ENCODE data around the gene DRD4.
A peak's percentile ranks its signal among the peaks of the same experiment; 100 is the strongest.

Gene DRD4

GRCh38 chr11:636511-637332 is at the start of gene DRD4:
Gene DRD4, plus strand, starts transcription at chr11:637269. Its CDS starts 36 bp downstream, at chr11:637305.
- Histone ChIP-seq H3K4me3 (no peak within 1 kb of the TSS), H3K9ac (ENCODE audit: insufficient read length) (no peak within 1 kb of the TSS), H3K9me3 (ENCODE audit: low read depth, low read length) (no peaks in the 10 kb centered on the region), H3K36me3 (ENCODE audit: insufficient read depth, low read length) (no peaks in the 10 kb centered on the region; the same call in 1 of the 2 replicates), H3K27ac (peak within 1 kb of the TSS; percentile 93)
- no peak for DNase-seq (ENCODE audit: low read depth, low spot score)
- TF ChIP-seq FOXP2 (optimal IDR thresholded peaks at IDR 0.05; ENCODE audit: control extremely low read depth, extremely low read length, insufficient read depth): no peak
- TF ChIP-seq EZH2 (IDR thresholded peaks at IDR 0.05): no peak
- TF ChIP-seq POLR2AphosphoS5 (IDR thresholded peaks at IDR 0.05; ENCODE audit: borderline replicate concordance, low read depth, low read length): no peak

- Histone ChIP-seq H3K4me3 (no peak overlapping the region), H3K36me3 (ENCODE audit: insufficient read depth, low read length) (peaks cover 67% of the 10 kb centered on the region), H3K27ac (no peak overlapping the region), H3K9me3 (ENCODE audit: low read depth, low read length) (no peaks in the 10 kb centered on the region), H3K9ac (ENCODE audit: insufficient read length) (no peak overlapping the region)
- no peak for DNase-seq (ENCODE audit: low read depth, low spot score)
- TF ChIP-seq POLR2AphosphoS5 (IDR thresholded peaks at IDR 0.05; ENCODE audit: borderline replicate concordance, low read depth, low read length) (no peak), FOXP2 (optimal IDR thresholded peaks at IDR 0.05; ENCODE audit: control extremely low read depth, extremely low read length, insufficient read depth) (no peak), EZH2 (IDR thresholded peaks at IDR 0.05) (no peak)
Measured at GRCh38 chr11:587546-587945, 49.5 kb upstream of the DRD4 start.

GRCh38 chr11:587978-588380 is 49.1 kb upstream of the DRD4 start:
- no peaks in the 10 kb centered on the region for H3K9me3 ChIP-seq (ENCODE audit: low read depth, low read length)
- no peak overlapping the region for H3K9ac ChIP-seq (ENCODE audit: insufficient read length)
- no peak overlapping the region for H3K4me3 ChIP-seq
- TF ChIP-seq EZH2 (IDR thresholded peaks at IDR 0.05) (no peak), POLR2AphosphoS5 (IDR thresholded peaks at IDR 0.05; ENCODE audit: borderline replicate concordance, low read depth, low read length) (no peak), FOXP2 (optimal IDR thresholded peaks at IDR 0.05; ENCODE audit: control extremely low read depth, extremely low read length, insufficient read depth) (no peak)
- peaks cover 72% of the 10 kb centered on the region for H3K36me3 ChIP-seq (ENCODE audit: insufficient read depth, low read length)
- no peak for DNase-seq (ENCODE audit: low read depth, low spot score)
- no peak overlapping the region for H3K27ac ChIP-seq

- DNase-seq (ENCODE audit: low read depth, low spot score): no peak
- Histone ChIP-seq H3K9ac (ENCODE audit: insufficient read length) (no peak overlapping the region), H3K36me3 (ENCODE audit: insufficient read depth, low read length) (peaks cover 78% of the 10 kb centered on the region), H3K9me3 (ENCODE audit: low read depth, low read length) (no peaks in the 10 kb centered on the region), H3K4me3 (no peak overlapping the region), H3K27ac (no peak overlapping the region)
- TF ChIP-seq EZH2 (IDR thresholded peaks at IDR 0.05) (no peak), FOXP2 (optimal IDR thresholded peaks at IDR 0.05; ENCODE audit: control extremely low read depth, extremely low read length, insufficient read depth) (no peak), POLR2AphosphoS5 (IDR thresholded peaks at IDR 0.05; ENCODE audit: borderline replicate concordance, low read depth, low read length) (no peak)
Measured at GRCh38 chr11:589798-590197, 47.3 kb upstream of the DRD4 start.

- Histone ChIP-seq H3K4me3 (no peak overlapping the region), H3K9me3 (ENCODE audit: low read depth, low read length) (no peaks in the 10 kb centered on the region), H3K36me3 (ENCODE audit: insufficient read depth, low read length) (peaks cover 84% of the 10 kb centered on the region), H3K27ac (no peak overlapping the region), H3K9ac (ENCODE audit: insufficient read length) (no peak overlapping the region)
- DNase-seq (ENCODE audit: low read depth, low spot score): no peak
- TF ChIP-seq POLR2AphosphoS5 (IDR thresholded peaks at IDR 0.05; ENCODE audit: borderline replicate concordance, low read depth, low read length) (no peak), EZH2 (IDR thresholded peaks at IDR 0.05) (no peak), FOXP2 (optimal IDR thresholded peaks at IDR 0.05; ENCODE audit: control extremely low read depth, extremely low read length, insufficient read depth) (no peak)
Measured at GRCh38 chr11:590997-591396, 46.1 kb upstream of the DRD4 start.

GRCh38 chr11:592501-592900 is 44.6 kb upstream of the DRD4 start:
- peaks cover 84% of the 10 kb centered on the region for H3K36me3 ChIP-seq (ENCODE audit: insufficient read depth, low read length)

GRCh38 chr11:592918-593317 is 44.2 kb upstream of the DRD4 start:
- Histone ChIP-seq H3K36me3 (ENCODE audit: insufficient read depth, low read length) (peaks cover 81% of the 10 kb centered on the region), H3K9me3 (ENCODE audit: low read depth, low read length) (no peaks in the 10 kb centered on the region), H3K27ac (no peak overlapping the region), H3K4me3 (no peak overlapping the region), H3K9ac (ENCODE audit: insufficient read length) (no peak overlapping the region)
- TF ChIP-seq POLR2AphosphoS5 (IDR thresholded peaks at IDR 0.05; ENCODE audit: borderline replicate concordance, low read depth, low read length) (no peak), FOXP2 (optimal IDR thresholded peaks at IDR 0.05; ENCODE audit: control extremely low read depth, extremely low read length, insufficient read depth) (no peak), EZH2 (IDR thresholded peaks at IDR 0.05) (no peak)
- DNase-seq (ENCODE audit: low read depth, low spot score): no peak

More at GRCh38 chr11:592501-592900, 44.6 kb upstream of the DRD4 start:
- TF ChIP-seq POLR2AphosphoS5 (IDR thresholded peaks at IDR 0.05; ENCODE audit: borderline replicate concordance, low read depth, low read length) (no peak), FOXP2 (optimal IDR thresholded peaks at IDR 0.05; ENCODE audit: control extremely low read depth, extremely low read length, insufficient read depth) (no peak), EZH2 (IDR thresholded peaks at IDR 0.05) (no peak)
- H3K27ac ChIP-seq: no peak overlapping the region
- H3K4me3 ChIP-seq: no peak overlapping the region
- DNase-seq (ENCODE audit: low read depth, low spot score): no peak
- no peak overlapping the region for H3K9ac ChIP-seq (ENCODE audit: insufficient read length)
- H3K9me3 ChIP-seq (ENCODE audit: low read depth, low read length): no peaks in the 10 kb centered on the region

GRCh38 chr11:593347-593746 is 43.7 kb upstream of the DRD4 start:
- H3K36me3 ChIP-seq (ENCODE audit: insufficient read depth, low read length): peaks cover 81% of the 10 kb centered on the region
- H3K4me3 ChIP-seq: no peak overlapping the region
- H3K9ac ChIP-seq (ENCODE audit: insufficient read length): no peak overlapping the region
- DNase-seq (ENCODE audit: low read depth, low spot score): no peak
- no peaks in the 10 kb centered on the region for H3K9me3 ChIP-seq (ENCODE audit: low read depth, low read length)
- H3K27ac ChIP-seq: no peak overlapping the region
- TF ChIP-seq POLR2AphosphoS5 (IDR thresholded peaks at IDR 0.05; ENCODE audit: borderline replicate concordance, low read depth, low read length) (no peak), EZH2 (IDR thresholded peaks at IDR 0.05) (no peak), FOXP2 (optimal IDR thresholded peaks at IDR 0.05; ENCODE audit: control extremely low read depth, extremely low read length, insufficient read depth) (no peak)
